ENCODE measurements around the gene TMEM86A. TPM values are rescaled to one million over a fixed set of nuclear protein-coding genes. Genes with fewer than 3 reads are reported as not detected.

Gene TMEM86A
- total and polyA plus RNA-seq, 2 donors (not counting 3 experiments of a cell fraction or from before 2014, with no cell fraction given): 2.1 to 2.6 TPM

- Histone ChIP-seq H3K4me2 (ENCODE audit: insufficient read depth, low read length) (no peak overlapping the region), H3K9me3 (replicated peaks; ENCODE audit: control insufficient read depth, insufficient read depth, low read length) (no peaks in the 10 kb centered on the region), H3K4me3 (replicated peaks in 1 of 3; ENCODE audit: insufficient read depth in 1 of 3, low read depth in 1 of 3, low read length in 3 of 3) (no peak overlapping the region), H3K27me3 (ENCODE audit: control insufficient read depth in 2 of 2, insufficient read depth in 2 of 2, low read length in 2 of 2) (no peaks in the 10 kb centered on the region), H3K9ac (replicated peaks; ENCODE audit: extremely low read depth, insufficient read depth, low read length) (no peak overlapping the region), H2AFZ (ENCODE audit: low read depth, low read length) (peak overlapping the region; percentile 20), H4K20me1 (replicated peaks; ENCODE audit: control insufficient read depth, extremely low read depth, insufficient read depth, low read length) (no peaks in the 10 kb centered on the region), H3K79me2 (ENCODE audit: control insufficient read depth, insufficient read depth, low read length) (no peaks in the 10 kb centered on the region), H3K9me1 (replicated peaks; ENCODE audit: control insufficient read depth, extremely low read depth, insufficient read depth, low read length) (no peaks in the 10 kb centered on the region), H3K4me1 (ENCODE audit: control insufficient read depth, extremely low read depth, insufficient read depth, low read length) (peaks cover 12% of the 10 kb centered on the region), H3K36me3 (ENCODE audit: control insufficient read depth in 2 of 2, extremely low read depth in 1 of 2, insufficient read depth in 2 of 2, low read length in 2 of 2) (no peaks in the 10 kb centered on the region), H3K27ac (ENCODE audit: insufficient read depth, low read depth, low read length) (no peak overlapping the region)
- dilution Hi-C loops (cut with MboI; ENCODE audit: extremely low pct_ligation_motif_present, low sequenced_read_pairs) (no loop called here), intact Hi-C loops (cut with micrococcal nuclease) (loop anchor here (1.0 kb wide), 2 partner anchors 15 to 51 kb away; partner anchors contain the start of gene TMEM86A)
- TF ChIP-seq JUN (IDR thresholded peaks at IDR 0.05; ENCODE audit: borderline replicate concordance, insufficient read depth, insufficient read length, low read depth) (no peak), EZH2 (IDR thresholded peaks at IDR 0.05; ENCODE audit: borderline replicate concordance, low read depth, low read length, severe bottlenecking) (no peak), GATA2 (IDR thresholded peaks at IDR 0.05; ENCODE audit: insufficient read depth, insufficient read length, low read depth, low read length) (no peak), POLR2A (IDR thresholded peaks at IDR 0.05; ENCODE audit: low read depth, low read length) (no peak), FOS (IDR thresholded peaks at IDR 0.05; ENCODE audit: borderline replicate concordance, insufficient read depth, low read length) (no peak)
- TF ChIP-seq, protein P1, sequence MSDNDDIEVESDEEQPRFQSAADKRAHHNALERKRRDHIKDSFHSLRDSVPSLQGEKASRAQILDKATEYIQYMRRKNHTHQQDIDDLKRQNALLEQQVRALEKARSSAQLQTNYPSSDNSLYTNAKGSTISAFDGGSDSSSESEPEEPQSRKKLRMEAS (IDR thresholded peaks at IDR 0.05; ENCODE audit: insufficient read depth, insufficient read length): no peak
- TF ChIP-seq, protein P2, sequence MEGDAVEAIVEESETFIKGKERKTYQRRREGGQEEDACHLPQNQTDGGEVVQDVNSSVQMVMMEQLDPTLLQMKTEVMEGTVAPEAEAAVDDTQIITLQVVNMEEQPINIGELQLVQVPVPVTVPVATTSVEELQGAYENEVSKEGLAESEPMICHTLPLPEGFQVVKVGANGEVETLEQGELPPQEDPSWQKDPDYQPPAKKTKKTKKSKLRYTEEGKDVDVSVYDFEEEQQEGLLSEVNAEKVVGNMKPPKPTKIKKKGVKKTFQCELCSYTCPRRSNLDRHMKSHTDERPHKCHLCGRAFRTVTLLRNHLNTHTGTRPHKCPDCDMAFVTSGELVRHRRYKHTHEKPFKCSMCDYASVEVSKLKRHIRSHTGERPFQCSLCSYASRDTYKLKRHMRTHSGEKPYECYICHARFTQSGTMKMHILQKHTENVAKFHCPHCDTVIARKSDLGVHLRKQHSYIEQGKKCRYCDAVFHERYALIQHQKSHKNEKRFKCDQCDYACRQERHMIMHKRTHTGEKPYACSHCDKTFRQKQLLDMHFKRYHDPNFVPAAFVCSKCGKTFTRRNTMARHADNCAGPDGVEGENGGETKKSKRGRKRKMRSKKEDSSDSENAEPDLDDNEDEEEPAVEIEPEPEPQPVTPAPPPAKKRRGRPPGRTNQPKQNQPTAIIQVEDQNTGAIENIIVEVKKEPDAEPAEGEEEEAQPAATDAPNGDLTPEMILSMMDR (IDR thresholded peaks at IDR 0.05; ENCODE audit: extremely low read depth in 1 of 2, insufficient read depth in 1 of 2, low read depth in 1 of 2, low read length in 2 of 2): no peak
- no peak for FAIRE-seq
- POLR2A ChIA-PET: no interaction called here
- DNase-seq (ENCODE audit: low read depth, low spot score): no peak
- BruUV-seq (replicated peaks): no TSS peak
- CTCF ChIA-PET: interaction anchor here (0.8 to 2.5 kb wide), 8 partner anchors 8 to 27 kb away, joined by 3 to 29 read pairs (median 6); no protein-coding TSS in a partner anchor
These were observed 50.3 kb downstream of the TMEM86A start for GRCh38 chr11:18748766-18749365.

Data from endothelial cell of umbilical vein (primary cell).